HepG2 (cell line): ENCODE measurements around the gene NRGN. TPM values are rescaled to one million over a fixed set of nuclear protein-coding genes. Genes with fewer than 3 reads are reported as not detected.

Source experiments
- ATAC-seq: fragments of 200-7000 bp; cut with Tn5 transposase; 3 replicates; pipeline ENCODE4 v1.9.1; 2020; ENCODE audit warnings: mild to moderate bottlenecking, moderate library complexity
- BruUV-seq: library from RNA; stranded (reverse); fragments of 400-500 nt; replicated peaks from 2 replicates; lab custom pipeline; 2021; lab: Mats Ljungman, UMichigan
- CTCF ChIA-PET: fragments of 300-600 bp; formaldehyde crosslinking; extraction: SDS; loops from one replicate; lab custom pipeline; 2021; ENCODE audit warnings: low total read pairs, inconsistent platforms, low intra/inter-chr PET ratio; lab: Yijun Ruan, JAX
- POLR2A ChIA-PET: fragments of 350-600 bp; sonication (Branson Sonifier 250); formaldehyde crosslinking; loops from one replicate; lab custom pipeline; 2020; ENCODE audit warnings: antibody characterized with exemption, inconsistent platforms; lab: Yijun Ruan, JAX
- DNase-seq: peaks from one replicate; pipeline ENCODE4 v3.0.0-alpha.2; 2015; ENCODE audit warnings: low spot score
- FAIRE-seq: peaks from 3 replicates; lab custom pipeline; 2011; peaks lifted over from hg19 to GRCh38; lab: Jason Lieb, UNC
- H2AFZ ChIP-seq: one replicate; pipeline ENCODE4 v1.6.1; 2011; ENCODE audit warnings: low read length, inconsistent platforms
- H3K27ac ChIP-seq: fragments of 300-600 bp; 3 replicates; pipeline ENCODE4 v1.8.0; 2011; ENCODE audit warnings: mixed run types, mild to moderate bottlenecking, mixed read lengths, low read length, inconsistent platforms; ENCODE audit not compliant: insufficient read depth; ENCODE audit errors: extremely low read length
- H3K27me3 ChIP-seq, 2 experiments: fragments of 200-600 bp in 1 of 2; 2 replicates in 1 of 2; 3 replicates in 1 of 2; pipeline versions ENCODE4 v1.6.0 to v1.8.0; 2011; ENCODE audit warnings: low read length in 2 of 2, mild to moderate bottlenecking in 2 of 2, moderate library complexity in 2 of 2, inconsistent platforms in 1 of 2; ENCODE audit not compliant: insufficient read depth in 2 of 2, control insufficient read depth in 1 of 2
- H3K36me3 ChIP-seq, 2 experiments: fragments of 200-600 bp in 1 of 2; replicated peaks in 1 of 2; 2 replicates in 1 of 2; 3 replicates in 1 of 2; pipeline versions ENCODE4 v1.5.1 to v1.8.0; 2011; ENCODE audit warnings: low read length in 2 of 2, inconsistent platforms in 1 of 2; ENCODE audit not compliant: insufficient read depth in 2 of 2, control insufficient read depth in 1 of 2
- H3K4me1 ChIP-seq: 2 replicates; pipeline ENCODE4 v1.5.1; 2012; ENCODE audit warnings: low read length, inconsistent platforms; ENCODE audit not compliant: insufficient read depth
- H3K4me2 ChIP-seq: 2 replicates; pipeline ENCODE4 v1.6.0; 2011; ENCODE audit warnings: low read depth, low read length, inconsistent platforms
- H3K4me3 ChIP-seq, 3 experiments: fragments of 200-600 bp in 1 of 3; sonication (generic), shearing (Covaris generic) in 1 of 3; replicated peaks in 1 of 3; 2 replicates each; pipeline ENCODE4 v1.5.1; 2011 to 2016; ENCODE audit warnings: low read length in 3 of 3, inconsistent platforms in 2 of 3, low read depth in 2 of 3, mild to moderate bottlenecking in 2 of 3, control low read depth in 1 of 3, mixed read lengths in 1 of 3; ENCODE audit not compliant: insufficient read depth in 1 of 3
- H3K79me2 ChIP-seq: one replicate; pipeline ENCODE4 v1.6.1; 2011; ENCODE audit warnings: low read length, inconsistent platforms; ENCODE audit not compliant: insufficient read depth
- H3K9ac ChIP-seq: 2 replicates; pipeline ENCODE4 v1.6.0; 2011; ENCODE audit warnings: mild to moderate bottlenecking, low read depth, low read length, inconsistent platforms; ENCODE audit not compliant: insufficient read depth
- H3K9me3 ChIP-seq: 2 replicates; pipeline ENCODE4 v1.5.1; 2012; ENCODE audit warnings: mild to moderate bottlenecking, low read length
- H4K20me1 ChIP-seq: 2 replicates; pipeline ENCODE4 v1.6.0; 2011; ENCODE audit warnings: inconsistent platforms, mild to moderate bottlenecking, low read length, moderate library complexity; ENCODE audit not compliant: insufficient read depth
- ZFAT ChIP-seq: sonication (generic); formaldehyde crosslinking; conservative IDR thresholded peaks from 2 replicates; pipeline ENCODE4 v1.8.1; 2023; ENCODE audit warnings: missing genetic modification reagents, inconsistent platforms
- ZNF205 ChIP-seq: IDR thresholded peaks from 2 replicates; pipeline ENCODE4 v1.6.1; 2018; ENCODE audit warnings: missing biosample characterization, missing genetic modification reagents
- ZNF468 ChIP-seq: sonication (generic); formaldehyde crosslinking; IDR thresholded peaks from 2 replicates; pipeline ENCODE4 v1.8.0; 2022; ENCODE audit warnings: mild to moderate bottlenecking, moderate library complexity, missing genetic modification reagents
- ZNF574 ChIP-seq: sonication (generic); formaldehyde crosslinking; IDR thresholded peaks from 2 replicates; pipeline ENCODE4 v1.4.0; 2020; ENCODE audit warnings: missing genetic modification reagents
- WGBS: methylation state at CpG from one replicate; pipeline ENCODE4 v1.1.6; 2017; ENCODE audit warnings: low lambda C conversion rate; 5-methylcytosine and 5-hydroxymethylcytosine counted together
- in situ Hi-C: cut with HindIII; loops from 2 replicates; pipeline ENCODE4 v1.10.0; 2017; ENCODE audit warnings: low pct_unique_long_range_greater_than_20kb; ENCODE audit not compliant: extremely low pct_ligation_motif_present
- intact Hi-C: fragments of 100-400 bp; cut with micrococcal nuclease; formaldehyde crosslinking; loops from one replicate; pipeline ENCODE4 v1.10.0; 2022; ENCODE audit not compliant: unreplicated experiment
- polyA plus RNA-seq, 8 experiments: library from polyadenylated mRNA; depleted of rRNA in 3 of 8; stranded (reverse) in 7 of 8; unstranded in 1 of 8; fragments of >200 nt; fragmentation: Illumina TruSeq in 4 of 8; extraction: Trizol in 4 of 8; gene quantifications; 2 replicates each; pipeline versions ENCODE4 v1.2.1 to v1.2.3, GENCODE V29; 2011 to 2016; ENCODE audit warnings: low read depth in 4 of 8, missing spikeins in 1 of 8, mixed read lengths in 1 of 8; ENCODE audit not compliant: insufficient read depth in 1 of 8
- total RNA-seq, 5 experiments: library from RNA; depleted of rRNA; stranded (reverse); fragments of >200 nt; fragmentation: Illumina TruSeq; extraction: Trizol; gene quantifications; 2 replicates each; pipeline ENCODE4 v1.2.3, GENCODE V29; 2016; ENCODE audit warnings: low read depth in 1 of 5
- TF ChIP-seq, protein P1 (sequence below): IDR thresholded peaks from 2 replicates; pipeline ENCODE4 v1.6.1; 2016; ENCODE audit warnings: missing compliant biosample characterization, missing genetic modification reagents, borderline replicate concordance

Gene NRGN
- total and polyA plus RNA-seq, 2 of the 13 experiments (the other 11 are each of a cell fraction or from before 2014, with no cell fraction given): 0.22 TPM; not detected in 1

DNA sequence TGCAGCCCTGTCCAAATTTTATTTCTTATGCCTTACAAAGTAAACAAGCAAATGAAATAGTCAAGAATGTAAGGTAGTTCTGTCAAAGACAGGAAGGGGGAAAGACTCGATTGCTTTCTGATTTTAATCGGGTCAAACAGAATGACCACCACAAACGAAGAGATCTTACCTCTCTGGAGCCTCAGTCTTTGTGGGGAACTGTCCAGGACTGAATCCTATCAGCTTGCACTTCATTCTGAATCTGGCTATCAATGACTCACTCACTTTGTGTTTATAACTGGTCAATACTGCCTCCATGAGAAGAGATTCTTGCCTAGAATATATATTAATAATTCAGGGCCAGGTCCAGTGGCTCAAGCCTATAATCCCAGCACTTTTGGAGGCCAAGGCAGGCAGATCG lies 43.3 kb downstream of the NRGN start:
- WGBS: 98% methylated on average over 4 of the region's 4 CpGs
- POLR2A ChIA-PET: no interaction called here

More for the DNA sequence above, 43.3 kb downstream of the NRGN start:
- Histone ChIP-seq H3K79me2 (peaks cover 8% of the 10 kb centered on the region), H3K27me3 (no peaks in the 10 kb centered on the region), H3K4me3 (no peak overlapping the region), H3K36me3 (no peaks in the 10 kb centered on the region), H3K27ac (no peak overlapping the region), H2AFZ (no peak overlapping the region)
- in situ Hi-C loops: no loop called here
- CTCF ChIA-PET: no interaction called here
- TF ChIP-seq, protein P1, sequence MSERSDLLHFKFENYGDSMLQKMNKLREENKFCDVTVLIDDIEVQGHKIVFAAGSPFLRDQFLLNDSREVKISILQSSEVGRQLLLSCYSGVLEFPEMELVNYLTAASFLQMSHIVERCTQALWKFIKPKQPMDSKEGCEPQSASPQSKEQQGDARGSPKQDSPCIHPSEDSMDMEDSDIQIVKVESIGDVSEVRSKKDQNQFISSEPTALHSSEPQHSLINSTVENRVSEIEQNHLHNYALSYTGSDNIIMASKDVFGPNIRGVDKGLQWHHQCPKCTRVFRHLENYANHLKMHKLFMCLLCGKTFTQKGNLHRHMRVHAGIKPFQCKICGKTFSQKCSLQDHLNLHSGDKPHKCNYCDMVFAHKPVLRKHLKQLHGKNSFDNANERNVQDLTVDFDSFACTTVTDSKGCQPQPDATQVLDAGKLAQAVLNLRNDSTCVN: no peak
- no peak for TF ChIP-seq ZFAT (CRISPR knock-in tag)
- no peak for TF ChIP-seq ZNF468
- TF ChIP-seq ZNF205: no peak
- no peak for TF ChIP-seq ZNF574
- TF ChIP-seq, all 625 proteins: peak for 0
- H3K4me1 ChIP-seq: no peaks in the 10 kb centered on the region
- intact Hi-C loops: no loop called here
- no peaks in the 10 kb centered on the region for H3K9me3 ChIP-seq
- no peak overlapping the region for H3K4me2 ChIP-seq
- no peak for DNase-seq
- FAIRE-seq: no peak
- H3K9ac ChIP-seq: no peak overlapping the region
- H4K20me1 ChIP-seq: no peaks in the 10 kb centered on the region
- BruUV-seq: no TSS peak
- ATAC-seq: no peak
